OCI-LY1 (cell line): ENCODE measurements around the gene DIP2B.

Experiments
- EZH2 ChIP-seq: fragments of 200-600 bp; sonication (generic), shearing (Covaris generic); IDR thresholded peaks from 2 replicates; pipeline ENCODE4 v1.8.0; 2017; ENCODE audit warnings: borderline replicate concordance, mixed run types, mild to moderate bottlenecking, antibody characterized with exemption, low read length, moderate library complexity, mixed read lengths
- TF ChIP-seq, protein P1 (sequence below): fragments of 200-600 bp; sonication (generic), shearing (Covaris generic); IDR thresholded peaks from 2 replicates; pipeline ENCODE4 v1.5.1; 2017; ENCODE audit warnings: mild to moderate bottlenecking, antibody characterized with exemption, low read length, moderate library complexity, mixed read lengths

DNA sequence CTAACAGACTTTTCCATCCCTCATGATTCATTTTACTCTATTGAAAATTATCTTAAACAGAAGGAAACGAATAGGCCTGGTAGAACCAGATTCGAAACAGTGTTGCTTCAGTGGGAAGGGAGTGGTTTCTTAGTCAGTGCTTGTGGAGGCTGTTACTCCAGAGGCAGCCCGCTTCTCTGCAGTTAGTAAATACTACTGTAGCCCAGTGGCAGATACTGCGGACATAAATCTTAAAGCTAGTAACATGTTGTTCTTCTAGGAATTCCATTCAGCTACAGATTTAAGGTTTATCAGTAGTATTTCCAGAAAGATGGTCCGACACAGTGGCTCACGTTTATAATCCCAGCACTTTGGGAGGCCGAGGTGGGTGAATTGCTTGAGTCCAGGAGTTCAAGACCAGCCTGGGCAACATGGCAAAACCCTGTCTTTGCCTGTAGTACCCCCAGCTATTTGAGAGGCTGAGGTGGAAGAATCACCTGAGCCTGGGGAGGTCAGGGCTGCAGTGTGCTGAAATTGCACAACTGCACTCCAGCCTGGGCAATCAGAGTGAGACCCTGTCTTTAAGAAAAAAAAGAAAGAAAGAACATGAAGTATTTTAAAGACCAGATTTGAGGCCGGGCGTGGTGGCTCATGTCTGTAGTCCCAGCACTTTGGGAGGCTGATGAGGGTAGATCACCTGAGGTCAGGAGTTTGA lies 45.9 kb downstream of the DIP2B start:
- TF ChIP-seq, protein P1, sequence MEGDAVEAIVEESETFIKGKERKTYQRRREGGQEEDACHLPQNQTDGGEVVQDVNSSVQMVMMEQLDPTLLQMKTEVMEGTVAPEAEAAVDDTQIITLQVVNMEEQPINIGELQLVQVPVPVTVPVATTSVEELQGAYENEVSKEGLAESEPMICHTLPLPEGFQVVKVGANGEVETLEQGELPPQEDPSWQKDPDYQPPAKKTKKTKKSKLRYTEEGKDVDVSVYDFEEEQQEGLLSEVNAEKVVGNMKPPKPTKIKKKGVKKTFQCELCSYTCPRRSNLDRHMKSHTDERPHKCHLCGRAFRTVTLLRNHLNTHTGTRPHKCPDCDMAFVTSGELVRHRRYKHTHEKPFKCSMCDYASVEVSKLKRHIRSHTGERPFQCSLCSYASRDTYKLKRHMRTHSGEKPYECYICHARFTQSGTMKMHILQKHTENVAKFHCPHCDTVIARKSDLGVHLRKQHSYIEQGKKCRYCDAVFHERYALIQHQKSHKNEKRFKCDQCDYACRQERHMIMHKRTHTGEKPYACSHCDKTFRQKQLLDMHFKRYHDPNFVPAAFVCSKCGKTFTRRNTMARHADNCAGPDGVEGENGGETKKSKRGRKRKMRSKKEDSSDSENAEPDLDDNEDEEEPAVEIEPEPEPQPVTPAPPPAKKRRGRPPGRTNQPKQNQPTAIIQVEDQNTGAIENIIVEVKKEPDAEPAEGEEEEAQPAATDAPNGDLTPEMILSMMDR = no peak
- TF ChIP-seq EZH2 = no peak
